Motor neuron (in vitro differentiated cells): Measurements from ENCODE around the gene CYB5RL. TPM values are rescaled to one million over a fixed set of nuclear protein-coding genes. Genes with fewer than 3 reads are reported as not detected.

Experiments
- ATAC-seq, 8 experiments: fragments of 200-7000 bp; cut with Tn5 transposase; replicated peaks in 6 of 8; 2 replicates each; pipeline ENCODE4 v1.8.0; 2021; ENCODE audit warnings: mild to moderate bottlenecking in 8 of 8, moderate library complexity in 8 of 8
- H3K27ac ChIP-seq, 2 donors: fragments of 250-450 bp; sonication (Bioruptor Pico); 2 replicates each; pipeline ENCODE4 v1.9.0; 2021; ENCODE audit warnings: antibody characterized with exemption in 2 of 2, mild to moderate bottlenecking in 2 of 2, moderate library complexity in 1 of 2
- H3K4me1 ChIP-seq, 2 donors: fragments of 250-450 bp; sonication (Bioruptor Pico); replicated peaks in 1 of 2; 2 replicates each; pipeline ENCODE4 v1.6.1; 2021; ENCODE audit warnings: antibody characterized with exemption in 2 of 2, mild to moderate bottlenecking in 2 of 2, moderate library complexity in 1 of 2
- H3K4me3 ChIP-seq, 5 donors: fragments of 250-450 bp; sonication (Bioruptor Pico); 2 replicates each; pipeline ENCODE4 v1.9.0; 2021; ENCODE audit warnings: antibody characterized with exemption in 5 of 5, mild to moderate bottlenecking in 5 of 5, moderate library complexity in 4 of 5
- WGBS, 10 experiments: fragments of 450-650 bp; shearing (Covaris generic); methylation state at CpG; one replicate each; pipeline ENCODE4 v1.0.0; 2022; 5-methylcytosine and 5-hydroxymethylcytosine counted together
- in situ Hi-C, 9 experiments: fragments of 400-800 bp; cut with MboI; loops; one replicate each; pipeline ENCODE4 v1.15.0; 2021; ENCODE audit warnings: low sequenced_read_pairs in 9 of 9, low pct_unique_long_range_greater_than_20kb in 2 of 9; ENCODE audit not compliant: unreplicated experiment in 9 of 9
- total RNA-seq, 8 experiments: library from RNA; unstranded; fragments of 300-600 nt; gene quantifications; 2 replicates each; pipeline versions ENCODE4 v1.2.3 to v1.2.4, GENCODE V29; 2022

The CYB5RL gene
- total RNA-seq, 8 experiments from 2014 or later = 4.6 to 9.8 (median 5.9) TPM

GRCh38 chr1:54199151-54199764 is 572 bp downstream of the CYB5RL start:
- peak overlapping the region; percentile 90 to 98 (median 97) for H3K4me3 ChIP-seq
- in situ Hi-C loops = no loop called here
- ATAC-seq = peak in 2 of 8 experiments; percentile 5 to 6
- WGBS, 10 experiments = 0 to 50% (median 24%) methylated on average over 1 to 17 of the region's 17 CpGs; no CpG with 5 or more reads in 1 of the 10 experiments
- H3K4me1 ChIP-seq = peaks cover 13 to 19% of the 10 kb centered on the region in 2 donors
- peak overlapping the region in 1 of 2 donors; percentile 95 for H3K27ac ChIP-seq

- in situ Hi-C loops = no loop called here
- WGBS, 10 experiments = 80 to 97% (median 86%) methylated on average over 2 to 5 of the region's 5 CpGs; no CpG with 5 or more reads in 3 of the 10 experiments
- no peak for ATAC-seq
- Histone ChIP-seq H3K4me3 (no peak overlapping the region), H3K4me1 (no peaks in the 10 kb centered on the region), H3K27ac (no peak overlapping the region)
Observed at GRCh38 chr1:54193453-54193852, 6.4 kb downstream of the CYB5RL start.

- no peak for ATAC-seq
- Histone ChIP-seq H3K4me1 (no peaks in the 10 kb centered on the region), H3K27ac (no peak overlapping the region), H3K4me3 (no peak overlapping the region)
- WGBS, 10 experiments = 100% methylated on average over 1 of the region's 1 CpG; no CpG with 5 or more reads in 7 of the 10 experiments
- in situ Hi-C loops = no loop called here
Observed at GRCh38 chr1:54191525-54191924, 8.3 kb downstream of the CYB5RL start.

DNA sequence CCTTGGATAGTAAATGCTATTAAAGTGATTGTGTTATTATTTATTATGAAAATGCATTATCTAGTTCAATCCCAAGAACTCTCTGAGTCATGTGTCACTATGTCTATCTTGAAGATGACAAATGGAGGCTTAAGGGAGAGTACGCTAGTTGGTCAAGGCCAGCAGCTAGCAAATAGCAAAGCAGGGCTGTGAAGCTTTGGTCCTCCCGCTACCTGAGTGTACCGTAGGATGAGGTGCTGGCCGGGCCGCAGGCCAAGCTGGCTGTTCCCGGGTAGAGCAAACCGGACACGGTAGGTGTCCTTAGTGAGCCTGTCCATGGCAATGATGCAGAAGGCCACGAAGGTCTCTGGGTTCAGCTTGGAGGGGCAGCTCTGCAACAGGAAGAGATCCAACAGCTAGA is 9.3 kb downstream of the CYB5RL start:
- 83 to 100% (median 93%) methylated on average over 1 to 7 of the region's 9 CpGs; no CpG with 5 or more reads in 1 of the 10 experiments for WGBS, 10 experiments
- ATAC-seq = no peak
- Histone ChIP-seq H3K4me3 (no peak overlapping the region), H3K27ac (no peak overlapping the region), H3K4me1 (no peaks in the 10 kb centered on the region)
- in situ Hi-C loops = no loop called here

- no peak for ATAC-seq
- no peak overlapping the region for H3K27ac ChIP-seq
- in situ Hi-C loops = no loop called here
- H3K4me1 ChIP-seq = no peaks in the 10 kb centered on the region
- H3K4me3 ChIP-seq = no peak overlapping the region
- WGBS, 10 experiments = 80 to 100% (median 100%) methylated on average over 1 of the region's 1 CpG; no CpG with 5 or more reads in 4 of the 10 experiments
Observed at GRCh38 chr1:54188291-54188690, 11.5 kb downstream of the CYB5RL start.

- H3K4me3 ChIP-seq = no peak overlapping the region
- in situ Hi-C loops = no loop called here
- H3K4me1 ChIP-seq = no peaks in the 10 kb centered on the region
- WGBS, 10 experiments = 82 to 100% (median 94%) methylated on average over 1 to 3 of the region's 3 CpGs; no CpG with 5 or more reads in 2 of the 10 experiments
- no peak for ATAC-seq
- H3K27ac ChIP-seq = no peak overlapping the region
Observed at GRCh38 chr1:54186056-54186455, 13.8 kb downstream of the CYB5RL start.

GRCh38 chr1:54180701-54181360 is 19.0 kb downstream of the CYB5RL start:
- Histone ChIP-seq H3K27ac (no peak overlapping the region), H3K4me1 (no peaks in the 10 kb centered on the region), H3K4me3 (no peak overlapping the region)
- peak in 4 of 8 experiments; percentile 32 to 45 (median 42) for ATAC-seq
- WGBS, 10 experiments = 70 to 100% (median 100%) methylated on average over 1 to 4 of the region's 5 CpGs; no CpG with 5 or more reads in 3 of the 10 experiments
- in situ Hi-C loops = no loop called here

- 60 to 100% (median 70%) methylated on average over 1 to 6 of the region's 9 CpGs; no CpG with 5 or more reads in 4 of the 10 experiments for WGBS, 10 experiments
- H3K4me3 ChIP-seq = no peak overlapping the region
- no peak for ATAC-seq
- in situ Hi-C loops = no loop called here
- no peak overlapping the region for H3K27ac ChIP-seq
- H3K4me1 ChIP-seq = peaks cover 8 to 9% of the 10 kb centered on the region in 2 donors
Observed at GRCh38 chr1:54178296-54179070, 21.3 kb downstream of the CYB5RL start.

- H3K27ac ChIP-seq = no peak overlapping the region
- in situ Hi-C loops = no loop called here
- peaks cover 15 to 16% of the 10 kb centered on the region in 2 donors for H3K4me1 ChIP-seq
- no peak overlapping the region for H3K4me3 ChIP-seq
- 67 to 100% (median 93%) methylated on average over 1 to 8 of the region's 8 CpGs; no CpG with 5 or more reads in 3 of the 10 experiments for WGBS, 10 experiments
- ATAC-seq = no peak
Observed at GRCh38 chr1:54177726-54178125, 22.1 kb downstream of the CYB5RL start.

DNA sequence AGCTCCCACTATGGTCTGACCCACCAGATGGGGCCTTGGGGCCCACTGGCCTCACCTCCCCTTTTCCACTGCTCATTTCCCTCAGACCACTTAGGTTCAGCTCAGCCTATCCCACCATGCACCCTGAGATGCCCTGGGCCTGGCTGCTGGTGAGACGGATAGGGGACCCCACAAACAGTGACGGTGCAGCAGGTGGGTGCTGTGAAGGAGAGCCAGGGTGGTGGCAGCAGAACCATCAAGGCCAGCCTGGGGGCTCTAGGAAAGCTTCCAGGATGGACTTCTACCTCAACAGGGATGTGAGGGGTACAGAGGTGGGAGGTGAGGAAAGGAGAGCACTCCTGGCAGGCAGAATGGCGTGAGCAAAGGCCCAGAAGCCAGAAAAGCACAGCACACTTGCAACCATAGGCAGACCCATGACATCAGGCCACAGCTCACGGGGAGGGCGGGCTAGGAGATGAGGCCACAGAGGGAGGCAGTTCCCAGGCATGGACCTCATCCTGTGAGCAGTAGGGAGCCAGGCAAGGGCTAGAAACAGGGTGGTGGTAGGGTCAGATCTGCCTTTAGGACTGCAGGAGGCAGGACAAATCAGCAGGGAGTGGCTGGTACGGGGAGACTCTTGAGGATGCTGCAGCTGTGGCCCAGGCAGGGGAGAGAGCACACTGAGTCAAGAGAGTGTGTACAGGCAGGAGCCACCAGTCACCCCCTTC is 23.1 kb downstream of the CYB5RL start:
- 67 to 100% (median 93%) methylated on average over 1 to 5 of the region's 6 CpGs; no CpG with 5 or more reads in 6 of the 10 experiments for WGBS, 10 experiments

GRCh38 chr1:54174106-54174505 is 25.7 kb downstream of the CYB5RL start:
- 63 to 100% (median 73%) methylated on average over 1 to 4 of the region's 4 CpGs; no CpG with 5 or more reads in 5 of the 10 experiments for WGBS, 10 experiments
- Histone ChIP-seq H3K27ac (no peak overlapping the region), H3K4me3 (no peak overlapping the region), H3K4me1 (peaks cover 21% of the 10 kb centered on the region in 2 donors)
- ATAC-seq = no peak
- in situ Hi-C loops = no loop called here

More for the DNA sequence above, 23.1 kb downstream of the CYB5RL start:
- no peak overlapping the region for H3K4me3 ChIP-seq
- no peak overlapping the region for H3K27ac ChIP-seq
- H3K4me1 ChIP-seq = peaks cover 21% of the 10 kb centered on the region in 2 donors
- in situ Hi-C loops = no loop called here
- peak in 5 of 8 experiments; percentile 25 to 48 (median 42) for ATAC-seq

GRCh38 chr1:54173681-54174080 is 26.1 kb downstream of the CYB5RL start:
- H3K4me1 ChIP-seq = peaks cover 21% of the 10 kb centered on the region in 2 donors
- peak in 5 of 8 experiments; percentile 51 to 78 (median 77) for ATAC-seq
- no peak overlapping the region for H3K27ac ChIP-seq
- WGBS, 10 experiments = 30 to 100% (median 58%) methylated on average over 1 to 8 of the region's 9 CpGs; no CpG with 5 or more reads in 3 of the 10 experiments
- in situ Hi-C loops = no loop called here
- H3K4me3 ChIP-seq = no peak overlapping the region
